ENCODE data around the gene MTCL1. TPM values are rescaled to one million over a fixed set of nuclear protein-coding genes. Genes with fewer than 3 reads are reported as not detected.

Gene MTCL1
- total and polyA plus RNA-seq, 10 donors, result 1.6 to 7.5 (median 3.9) TPM

- H3K27me3 ChIP-seq (replicated peaks in 1 of 7), result peaks cover 0 to 12% (median 0%) of the 10 kb centered on the region in 7 donors
- 67 to 74% (median 68%) methylated on average over 4 of the region's 4 CpGs for WGBS, 5 donors
- H3K4me1 ChIP-seq, result no peaks in the 10 kb centered on the region
- no peaks in the 10 kb centered on the region for H3K36me3 ChIP-seq
- no peak for DNase-seq
- H3K4me3 ChIP-seq, result no peak overlapping the region
- peaks cover 0 to 11% (median 0%) of the 10 kb centered on the region in 8 donors for H3K9me3 ChIP-seq
- TF ChIP-seq, protein P1, sequence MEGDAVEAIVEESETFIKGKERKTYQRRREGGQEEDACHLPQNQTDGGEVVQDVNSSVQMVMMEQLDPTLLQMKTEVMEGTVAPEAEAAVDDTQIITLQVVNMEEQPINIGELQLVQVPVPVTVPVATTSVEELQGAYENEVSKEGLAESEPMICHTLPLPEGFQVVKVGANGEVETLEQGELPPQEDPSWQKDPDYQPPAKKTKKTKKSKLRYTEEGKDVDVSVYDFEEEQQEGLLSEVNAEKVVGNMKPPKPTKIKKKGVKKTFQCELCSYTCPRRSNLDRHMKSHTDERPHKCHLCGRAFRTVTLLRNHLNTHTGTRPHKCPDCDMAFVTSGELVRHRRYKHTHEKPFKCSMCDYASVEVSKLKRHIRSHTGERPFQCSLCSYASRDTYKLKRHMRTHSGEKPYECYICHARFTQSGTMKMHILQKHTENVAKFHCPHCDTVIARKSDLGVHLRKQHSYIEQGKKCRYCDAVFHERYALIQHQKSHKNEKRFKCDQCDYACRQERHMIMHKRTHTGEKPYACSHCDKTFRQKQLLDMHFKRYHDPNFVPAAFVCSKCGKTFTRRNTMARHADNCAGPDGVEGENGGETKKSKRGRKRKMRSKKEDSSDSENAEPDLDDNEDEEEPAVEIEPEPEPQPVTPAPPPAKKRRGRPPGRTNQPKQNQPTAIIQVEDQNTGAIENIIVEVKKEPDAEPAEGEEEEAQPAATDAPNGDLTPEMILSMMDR (IDR thresholded peaks at IDR 0.05 in 8 of 11, conservative IDR thresholded peaks at IDR 0.05 in 3 of 11), result no peak
- TF ChIP-seq POLR2A (IDR thresholded peaks at IDR 0.05) (no peak), POLR2AphosphoS5 (IDR thresholded peaks at IDR 0.05) (no peak)
- H3K27ac ChIP-seq, result no peak overlapping the region
- intact Hi-C loops (cut with DNase I; ENCODE audit: low total_unique reads), result no loop called here
Measured at GRCh38 chr18:8854550-8854949, 149.2 kb downstream of the MTCL1 start.

DNA sequence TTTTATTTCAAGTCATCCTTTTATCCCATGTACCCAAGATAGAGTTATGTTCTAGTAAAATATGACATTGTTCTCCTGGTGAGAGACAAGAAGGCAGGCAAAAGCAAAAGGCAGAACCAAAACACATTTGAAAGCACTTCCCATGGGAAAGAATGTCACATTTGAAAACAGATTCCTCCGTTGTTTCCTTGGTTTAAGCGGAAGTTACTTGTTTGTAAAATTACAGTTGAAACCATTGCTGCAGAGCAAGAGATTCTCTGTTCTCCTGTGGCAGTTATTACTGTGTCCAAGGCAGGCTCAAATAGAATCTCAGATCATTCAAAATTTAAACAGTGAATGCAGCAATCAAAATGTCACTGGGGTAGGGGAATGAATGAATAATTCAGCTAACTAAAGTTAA, 149.6 kb downstream of the MTCL1 start:
- Histone ChIP-seq H3K36me3 (no peaks in the 10 kb centered on the region), H3K9me3 (peaks cover 0 to 7% (median 0%) of the 10 kb centered on the region in 8 donors), H3K27me3 (replicated peaks in 1 of 7) (peaks cover 0 to 12% (median 0%) of the 10 kb centered on the region in 7 donors), H3K4me1 (no peaks in the 10 kb centered on the region), H3K27ac (no peak overlapping the region), H3K4me3 (no peak overlapping the region)
- 50 to 65% (median 58%) methylated on average over 2 of the region's 2 CpGs for WGBS, 5 donors
- intact Hi-C loops (cut with DNase I; ENCODE audit: low total_unique reads), result no loop called here
- TF ChIP-seq POLR2A (IDR thresholded peaks at IDR 0.05), result no peak
- no peak for TF ChIP-seq POLR2AphosphoS5 (IDR thresholded peaks at IDR 0.05)
- TF ChIP-seq, protein P1 (IDR thresholded peaks at IDR 0.05 in 8 of 11, conservative IDR thresholded peaks at IDR 0.05 in 3 of 11), result no peak
- no peak for DNase-seq

GRCh38 chr18:8856212-8856611, 150.9 kb downstream of the MTCL1 start:
- 80 to 88% (median 84%) methylated on average over 8 of the region's 8 CpGs for WGBS, 5 donors
- no peak overlapping the region for H3K4me3 ChIP-seq
- TF ChIP-seq, protein P1 (IDR thresholded peaks at IDR 0.05 in 8 of 11, conservative IDR thresholded peaks at IDR 0.05 in 3 of 11), result no peak
- TF ChIP-seq POLR2AphosphoS5 (IDR thresholded peaks at IDR 0.05), result no peak
- TF ChIP-seq POLR2A (IDR thresholded peaks at IDR 0.05), result no peak
- peaks cover 0 to 12% (median 0%) of the 10 kb centered on the region in 7 donors for H3K27me3 ChIP-seq (replicated peaks in 1 of 7)
- no peaks in the 10 kb centered on the region for H3K36me3 ChIP-seq
- H3K4me1 ChIP-seq, result no peaks in the 10 kb centered on the region
- intact Hi-C loops (cut with DNase I; ENCODE audit: low total_unique reads), result no loop called here
- H3K27ac ChIP-seq, result no peak overlapping the region
- DNase-seq, result no peak
- no peaks in the 10 kb centered on the region for H3K9me3 ChIP-seq

GRCh38 chr18:8856769-8857393, 151.5 kb downstream of the MTCL1 start:
- TF ChIP-seq POLR2AphosphoS5 (IDR thresholded peaks at IDR 0.05), result no peak
- TF ChIP-seq, protein P1 (IDR thresholded peaks at IDR 0.05 in 8 of 11, conservative IDR thresholded peaks at IDR 0.05 in 3 of 11), result no peak
- TF ChIP-seq POLR2A (IDR thresholded peaks at IDR 0.05), result no peak
- no peaks in the 10 kb centered on the region for H3K9me3 ChIP-seq
- peaks cover 0 to 12% (median 0%) of the 10 kb centered on the region in 7 donors for H3K27me3 ChIP-seq (replicated peaks in 1 of 7)
- no peak for DNase-seq
- intact Hi-C loops (cut with DNase I; ENCODE audit: low total_unique reads), result no loop called here
- H3K4me1 ChIP-seq, result no peaks in the 10 kb centered on the region
- H3K4me3 ChIP-seq, result no peak overlapping the region
- no peak overlapping the region for H3K27ac ChIP-seq
- H3K36me3 ChIP-seq, result no peaks in the 10 kb centered on the region
- 88 to 94% (median 88%) methylated on average over 32 to 34 of the region's 34 CpGs for WGBS, 5 donors
